Natural killer cell (primary cell): ENCODE measurements around the gene AQP12A. TPM values are rescaled to one million over a fixed set of nuclear protein-coding genes. Genes with fewer than 3 reads are reported as not detected.

Experiments used
- ATAC-seq, 3 donors: fragments of 150-1000 bp in 2 of 3; fragments of 200-7000 bp in 1 of 3; cut with Tn5 transposase; 1 replicate in 1 of 3; 2 replicates in 2 of 3; pipeline ENCODE4 v1.10.0; 2021; ENCODE audit warnings: mild to moderate bottlenecking in 2 of 3, moderate library complexity in 2 of 3
- DNase-seq, 2 donors: peaks; one replicate each; pipeline versions ENCODE4 v3.0.0 to v3.0.0-alpha.2; 2013 to 2021; ENCODE audit warnings: mixed read lengths in 1 of 2
- H3K27ac ChIP-seq: one replicate; pipeline ENCODE4 v1.5.1; 2013; ENCODE audit warnings: mild to moderate bottlenecking, low read length
- H3K27me3 ChIP-seq: one replicate; pipeline ENCODE4 v1.6.1; 2013; ENCODE audit warnings: low read length; ENCODE audit not compliant: control insufficient read depth, insufficient read depth
- H3K36me3 ChIP-seq: one replicate; pipeline ENCODE4 v1.6.1; 2013; ENCODE audit warnings: low read length; ENCODE audit not compliant: control insufficient read depth, insufficient read depth
- H3K4me1 ChIP-seq: one replicate; pipeline ENCODE4 v1.6.1; 2013; ENCODE audit warnings: low read length; ENCODE audit not compliant: control insufficient read depth, insufficient read depth
- H3K4me3 ChIP-seq: one replicate; pipeline ENCODE4 v1.5.1; 2013; ENCODE audit warnings: low read length
- H3K9me3 ChIP-seq: one replicate; pipeline ENCODE4 v1.6.1; 2013; ENCODE audit warnings: low read length; ENCODE audit not compliant: control insufficient read depth, insufficient read depth
- H3K27ac Mint-ChIP-seq, 2 donors: one replicate each; pipeline ENCODE4 v1.8.0; 2022; ENCODE audit warnings: mild to moderate bottlenecking in 2 of 2, mixed read lengths in 2 of 2, moderate library complexity in 1 of 2
- H3K27me3 Mint-ChIP-seq, 2 donors: one replicate each; pipeline ENCODE4 v1.8.0; 2022; ENCODE audit warnings: low read depth in 2 of 2, mixed read lengths in 2 of 2
- H3K36me3 Mint-ChIP-seq: one replicate; pipeline ENCODE4 v1.8.0; 2022; ENCODE audit warnings: mixed read lengths
- H3K4me1 Mint-ChIP-seq, 2 donors: one replicate each; pipeline ENCODE4 v1.8.0; 2022; ENCODE audit warnings: mixed read lengths in 2 of 2
- H3K4me3 Mint-ChIP-seq: one replicate; pipeline ENCODE4 v1.8.0; 2022; ENCODE audit warnings: mild to moderate bottlenecking, moderate library complexity, mixed read lengths
- H3K9me3 Mint-ChIP-seq, 2 donors: one replicate each; pipeline ENCODE4 v1.8.0; 2022; ENCODE audit warnings: mixed read lengths in 2 of 2
- CTCF ChIP-seq: fragments of 200-600 bp; IDR thresholded peaks from one replicate; pipeline ENCODE4 v1.8.0; 2022; ENCODE audit warnings: antibody characterized with exemption
- WGBS: methylation state at CpG from one replicate; pipeline ENCODE4 v1.1.7; 2013; ENCODE audit warnings: missing lambda C conversion rate; ENCODE audit not compliant: insufficient coverage; 5-methylcytosine and 5-hydroxymethylcytosine counted together
- intact Hi-C: fragments of 100-400 bp; cut with micrococcal nuclease; formaldehyde crosslinking; loops from one replicate; pipeline ENCODE4 v1.14.2; 2022
- total RNA-seq, 4 donors: library from RNA; stranded (reverse); fragments of 120-200 nt in 1 of 4; gene quantifications; one replicate each; pipeline versions ENCODE4 v1.2.3 to v1.2.4, GENCODE V29; 2013 to 2022

The AQP12A gene
- total RNA-seq, 3 donors from 2014 or later (not counting 1 experiment from before 2014, with no cell fraction given) = not detected

GRCh38 chr2:240687045-240687740 is 4.5 kb upstream of the AQP12A start:
- no peak overlapping the region for H3K27ac ChIP-seq
- Mint-ChIP-seq H3K27ac (peak overlapping the region; percentile 36 to 77), H3K27me3 (no peaks in the 10 kb centered on the region), H3K36me3 (no peaks in the 10 kb centered on the region), H3K4me3 (peak overlapping the region; percentile 14), H3K4me1 (peaks cover 11 to 21% of the 10 kb centered on the region in 2 donors), H3K9me3 (no peaks in the 10 kb centered on the region)
- WGBS = 88% methylated on average over 20 of the region's 20 CpGs
- H3K9me3 ChIP-seq = no peaks in the 10 kb centered on the region
- no peaks in the 10 kb centered on the region for H3K27me3 ChIP-seq
- peaks cover 25% of the 10 kb centered on the region for H3K4me1 ChIP-seq
- DNase-seq = no peak
- ATAC-seq = no peak
- intact Hi-C loops = loop anchor here (5.0 kb wide), 1 partner anchor 65 kb away; no protein-coding TSS in a partner anchor
- TF ChIP-seq CTCF = no peak
- no peaks in the 10 kb centered on the region for H3K36me3 ChIP-seq
- no peak overlapping the region for H3K4me3 ChIP-seq

GRCh38 chr2:240687741-240688552 is 3.7 kb upstream of the AQP12A start:
- Mint-ChIP-seq H3K4me1 (peaks cover 11 to 21% of the 10 kb centered on the region in 2 donors), H3K4me3 (no peak overlapping the region), H3K36me3 (no peaks in the 10 kb centered on the region), H3K27ac (no peak overlapping the region), H3K27me3 (no peaks in the 10 kb centered on the region), H3K9me3 (no peaks in the 10 kb centered on the region)
- WGBS = 92% methylated on average over 14 of the region's 14 CpGs
- intact Hi-C loops = loop anchor here (5.0 kb wide), 1 partner anchor 66 kb away; no protein-coding TSS in a partner anchor
- Histone ChIP-seq H3K4me3 (no peak overlapping the region), H3K9me3 (no peaks in the 10 kb centered on the region), H3K27ac (no peak overlapping the region), H3K4me1 (peaks cover 25% of the 10 kb centered on the region), H3K27me3 (no peaks in the 10 kb centered on the region), H3K36me3 (no peaks in the 10 kb centered on the region)
- peak in 1 of 2 donors; percentile 1 for DNase-seq
- ATAC-seq = no peak
- TF ChIP-seq CTCF = no peak

GRCh38 chr2:240688553-240688919 is 3.1 kb upstream of the AQP12A start:
- no peak overlapping the region for H3K4me3 Mint-ChIP-seq
- Histone ChIP-seq H3K36me3 (no peaks in the 10 kb centered on the region), H3K9me3 (no peaks in the 10 kb centered on the region), H3K4me1 (peaks cover 25% of the 10 kb centered on the region), H3K4me3 (no peak overlapping the region), H3K27ac (no peak overlapping the region), H3K27me3 (no peaks in the 10 kb centered on the region)
- H3K36me3 Mint-ChIP-seq = no peaks in the 10 kb centered on the region
- DNase-seq = peak in 1 of 2 donors; percentile 3
- H3K9me3 Mint-ChIP-seq = no peaks in the 10 kb centered on the region
- no peak for TF ChIP-seq CTCF
- H3K4me1 Mint-ChIP-seq = peaks cover 11 to 21% of the 10 kb centered on the region in 2 donors
- no peaks in the 10 kb centered on the region for H3K27me3 Mint-ChIP-seq
- H3K27ac Mint-ChIP-seq = no peak overlapping the region
- WGBS = 92% methylated on average over 9 of the region's 9 CpGs
- no peak for ATAC-seq
- intact Hi-C loops = loop anchor here (5.0 kb wide), 1 partner anchor 66 kb away; no protein-coding TSS in a partner anchor
